Measurements from ENCODE around the gene TMEM219. TPM values are rescaled to one million over a fixed set of nuclear protein-coding genes. Genes with fewer than 3 reads are reported as not detected.

Gene TMEM219
- total and polyA plus RNA-seq, 9 of the 15 experiments (the other 6 are each of a cell fraction or from before 2014, with no cell fraction given) = 35.3 to 62.8 (median 55.5) TPM

DNA sequence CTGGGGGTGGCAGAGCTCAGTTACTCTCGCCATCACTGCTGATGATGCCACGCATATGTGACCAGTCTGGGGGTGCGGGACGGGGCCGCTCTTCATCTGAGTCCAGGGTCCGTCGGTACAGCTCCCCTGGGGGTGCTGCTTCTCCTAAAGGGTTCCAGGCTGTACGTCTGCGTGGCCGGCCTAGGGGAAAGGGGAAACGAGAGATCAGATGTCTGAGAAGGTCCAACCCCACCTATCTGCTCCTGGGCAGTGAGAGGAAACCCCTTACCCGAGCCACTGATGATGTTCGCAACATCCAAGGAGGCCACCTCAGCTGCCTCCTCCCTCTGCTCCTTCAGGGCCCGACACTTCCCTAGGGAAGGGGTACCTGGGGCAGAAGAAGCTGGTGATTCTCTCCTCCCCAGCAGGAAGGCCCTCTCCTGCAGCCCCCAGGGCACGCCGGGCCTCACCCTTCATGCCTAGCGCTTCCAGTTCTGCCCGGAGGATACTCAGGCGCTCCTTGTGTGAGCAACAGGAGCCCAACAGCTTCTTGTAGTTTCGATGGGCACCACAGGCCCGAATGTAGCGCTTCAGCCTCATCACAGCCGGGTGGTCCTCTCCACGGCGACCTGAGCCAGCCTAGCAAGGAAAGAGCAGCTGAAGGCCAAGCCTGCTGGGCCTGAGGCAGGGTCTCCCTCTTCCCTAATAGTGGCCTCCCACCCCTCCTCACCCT, 31.5 kb downstream of the TMEM219 start:
- no peak for ATAC-seq
- DNase-seq (ENCODE audit: extremely low read depth in 1 of 4, low spot score in 3 of 4) = no peak
- intact Hi-C loops (cut with micrococcal nuclease) = no loop called here
- ChIA-PET POLR2A (interaction anchor here (0.5 to 4.2 kb wide), 10 partner anchors 11 to 305 kb away, joined by 3 to 20 read pairs (median 6); no protein-coding TSS in a partner anchor), CTCF (ENCODE audit: low intra/inter-chr PET ratio) (no interaction called here)
- FAIRE-seq = no peak
- no peak overlapping the region for H3K4me3 ChIP-seq
- H2AFZ ChIP-seq (ENCODE audit: low read depth, low read length) = no peak overlapping the region
- BruUV-seq (replicated peaks) = no TSS peak
- WGBS (ENCODE audit: insufficient coverage, low coverage, missing lambda C conversion rate) = 91% methylated on average over 24 of the region's 25 CpGs
- no peak overlapping the region for H3K27ac ChIP-seq (ENCODE audit: extremely low read depth, low read depth, low read length)
- peak overlapping the region in 1 of 2 experiments; percentile 63; a peak in 2 of 4 replicates for H3K9ac ChIP-seq (ENCODE audit: insufficient read depth in 1 of 2, low read depth in 2 of 2, low read length in 2 of 2)
- peaks cover 66% of the 10 kb centered on the region for H3K36me3 ChIP-seq (ENCODE audit: control insufficient read depth, insufficient read depth, low read length)
- in situ Hi-C loops (cut with MboI) = no loop called here
- H3K79me2 ChIP-seq (ENCODE audit: control insufficient read depth, insufficient read depth, low read length) = peaks cover 15% of the 10 kb centered on the region
- H3K27me3 ChIP-seq (ENCODE audit: control insufficient read depth in 2 of 2, insufficient read depth in 2 of 2, low read length in 2 of 2) = no peaks in the 10 kb centered on the region
- no peaks in the 10 kb centered on the region for H3K9me1 ChIP-seq (ENCODE audit: control insufficient read depth, insufficient read depth, low read length)
- H4K20me1 ChIP-seq (replicated peaks; ENCODE audit: control insufficient read depth, insufficient read depth, low read length) = no peaks in the 10 kb centered on the region
- H3K4me2 ChIP-seq (ENCODE audit: insufficient read depth, low read length) = no peak overlapping the region
- H3K4me1 ChIP-seq (replicated peaks in 1 of 2; ENCODE audit: control insufficient read depth in 2 of 2, insufficient read depth in 2 of 2, low read length in 2 of 2) = peaks cover 16 to 49% of the 10 kb centered on the region in 2 experiments; a peak in 4 of 5 replicates
- H3K9me3 ChIP-seq (replicated peaks; ENCODE audit: control insufficient read depth, insufficient read depth, low read depth, low read length) = no peaks in the 10 kb centered on the region
- TF ChIP-seq RFX1 (IDR thresholded peaks at IDR 0.05) (no peak), MAFF (IDR thresholded peaks at IDR 0.05; ENCODE audit: low read length) (no peak), SMAD3 (CRISPR knock-in tag; conservative IDR thresholded peaks at IDR 0.05) (no peak), SNIP1 (IDR thresholded peaks at IDR 0.05; ENCODE audit: low read depth) (no peak), RFX5 (IDR thresholded peaks at IDR 0.05; ENCODE audit: low read depth, low read length) (no peak), NR4A1 (CRISPR knock-in tag; IDR thresholded peaks at IDR 0.05) (no peak), NR4A1 (tag; IDR thresholded peaks at IDR 0.05) (no peak), ZNF165 (CRISPR knock-in tag; IDR thresholded peaks at IDR 0.05; ENCODE audit: borderline replicate concordance) (no peak), KAT7 (CRISPR knock-in tag; IDR thresholded peaks at IDR 0.05; ENCODE audit: borderline replicate concordance) (0 out of 2 replicates have a peak, but pooled peaks have one; percentile 48), TGIF2 (CRISPR knock-in tag; IDR thresholded peaks at IDR 0.05) (0 out of 2 replicates have a peak, but pooled peaks have one; percentile 25), NFE2L1 (tag; IDR thresholded peaks at IDR 0.05; ENCODE audit: borderline replicate concordance, low read depth) (no peak), RBFOX2 (IDR thresholded peaks at IDR 0.05; ENCODE audit: low read depth, low read length) (peak; percentile 54; the same call in 1 of the 2 replicates), KLF10 (CRISPR knock-in tag; IDR thresholded peaks at IDR 0.05) (no peak), CREBBP (IDR thresholded peaks at IDR 0.05; ENCODE audit: low read depth, low read length) (no peak), POLR2G (IDR thresholded peaks at IDR 0.05; ENCODE audit: low read depth, low read length) (peak; percentile 64), ZNF24 (IDR thresholded peaks at IDR 0.05) (no peak), ZC3H8 (IDR thresholded peaks at IDR 0.05) (no peak), NR2C2 (CRISPR knock-in tag; IDR thresholded peaks at IDR 0.05) (no peak), NR2C2 (tag; IDR thresholded peaks at IDR 0.05) (no peak)
- TF ChIP-seq, protein P1, sequence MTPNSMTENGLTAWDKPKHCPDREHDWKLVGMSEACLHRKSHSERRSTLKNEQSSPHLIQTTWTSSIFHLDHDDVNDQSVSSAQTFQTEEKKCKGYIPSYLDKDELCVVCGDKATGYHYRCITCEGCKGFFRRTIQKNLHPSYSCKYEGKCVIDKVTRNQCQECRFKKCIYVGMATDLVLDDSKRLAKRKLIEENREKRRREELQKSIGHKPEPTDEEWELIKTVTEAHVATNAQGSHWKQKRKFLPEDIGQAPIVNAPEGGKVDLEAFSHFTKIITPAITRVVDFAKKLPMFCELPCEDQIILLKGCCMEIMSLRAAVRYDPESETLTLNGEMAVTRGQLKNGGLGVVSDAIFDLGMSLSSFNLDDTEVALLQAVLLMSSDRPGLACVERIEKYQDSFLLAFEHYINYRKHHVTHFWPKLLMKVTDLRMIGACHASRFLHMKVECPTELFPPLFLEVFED (CRISPR knock-in tag; conservative IDR thresholded peaks at IDR 0.05) = no peak
- TF ChIP-seq, protein P2, sequence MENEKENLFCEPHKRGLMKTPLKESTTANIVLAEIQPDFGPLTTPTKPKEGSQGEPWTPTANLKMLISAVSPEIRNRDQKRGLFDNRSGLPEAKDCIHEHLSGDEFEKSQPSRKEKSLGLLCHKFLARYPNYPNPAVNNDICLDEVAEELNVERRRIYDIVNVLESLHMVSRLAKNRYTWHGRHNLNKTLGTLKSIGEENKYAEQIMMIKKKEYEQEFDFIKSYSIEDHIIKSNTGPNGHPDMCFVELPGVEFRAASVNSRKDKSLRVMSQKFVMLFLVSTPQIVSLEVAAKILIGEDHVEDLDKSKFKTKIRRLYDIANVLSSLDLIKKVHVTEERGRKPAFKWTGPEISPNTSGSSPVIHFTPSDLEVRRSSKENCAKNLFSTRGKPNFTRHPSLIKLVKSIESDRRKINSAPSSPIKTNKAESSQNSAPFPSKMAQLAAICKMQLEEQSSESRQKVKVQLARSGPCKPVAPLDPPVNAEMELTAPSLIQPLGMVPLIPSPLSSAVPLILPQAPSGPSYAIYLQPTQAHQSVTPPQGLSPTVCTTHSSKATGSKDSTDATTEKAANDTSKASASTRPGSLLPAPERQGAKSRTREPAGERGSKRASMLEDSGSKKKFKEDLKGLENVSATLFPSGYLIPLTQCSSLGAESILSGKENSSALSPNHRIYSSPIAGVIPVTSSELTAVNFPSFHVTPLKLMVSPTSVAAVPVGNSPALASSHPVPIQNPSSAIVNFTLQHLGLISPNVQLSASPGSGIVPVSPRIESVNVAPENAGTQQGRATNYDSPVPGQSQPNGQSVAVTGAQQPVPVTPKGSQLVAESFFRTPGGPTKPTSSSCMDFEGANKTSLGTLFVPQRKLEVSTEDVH (IDR thresholded peaks at IDR 0.05; ENCODE audit: low read depth, partially characterized antibody) = no peak
